SH-SY5Y (cell line): Measurements from ENCODE around the gene CSGALNACT2.

Experiments used
- GATA2 ChIP-seq: IDR thresholded peaks from 2 replicates; pipeline ENCODE4 v1.6.1; 2011; ENCODE audit warnings: mild to moderate bottlenecking, low read depth, low read length
- GATA3 ChIP-seq: IDR thresholded peaks from 2 replicates; pipeline ENCODE4 v1.6.1; 2011; ENCODE audit warnings: low read depth, mild to moderate bottlenecking, low read length, moderate library complexity

- TF ChIP-seq GATA3 (no peak), GATA2 (no peak)
These were observed 96.3 kb downstream of the CSGALNACT2 start for GRCh38 chr10:43234471-43235041.
